Measurements from ENCODE around the gene SHMT2.
A peak's percentile ranks its signal among the peaks of the same experiment; 100 is the strongest.

SHMT2 gene

DNA sequence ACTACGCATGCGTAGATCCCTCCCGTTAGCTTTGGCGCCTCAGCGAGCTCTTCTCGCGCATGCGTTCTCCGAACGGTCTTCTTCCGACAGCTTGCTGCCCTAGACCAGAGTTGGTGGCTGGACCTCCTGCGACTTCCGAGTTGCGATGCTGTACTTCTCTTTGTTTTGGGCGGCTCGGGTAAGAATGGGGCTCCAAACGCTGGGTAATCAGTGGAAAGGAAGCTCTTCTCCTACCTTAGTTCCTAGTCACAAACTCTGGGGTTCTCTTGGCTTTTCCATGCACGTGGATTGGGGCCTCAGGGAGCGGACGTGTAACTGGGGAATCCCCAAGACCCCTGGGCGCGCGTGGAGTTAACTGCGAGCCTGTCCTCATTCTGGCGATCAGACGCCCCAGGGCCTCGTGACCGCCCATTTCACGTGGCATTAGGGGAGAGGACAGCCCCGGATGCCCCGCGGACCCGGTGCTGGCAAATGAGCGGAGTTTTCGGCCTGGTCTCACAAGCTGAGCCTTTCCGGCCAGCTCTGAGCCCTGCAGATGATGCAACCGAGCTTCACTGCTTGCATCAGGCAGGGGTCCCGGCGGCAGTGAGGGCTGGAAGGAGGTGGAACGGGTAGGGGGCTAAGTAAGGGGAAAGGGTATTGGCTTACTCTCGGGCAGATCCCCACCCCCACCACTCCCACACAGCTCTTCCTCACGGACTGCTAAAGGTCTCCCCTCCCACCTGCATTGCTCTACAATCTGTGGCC lies at the start of gene SHMT2:
TSS of gene SHMT2 (plus strand) at position 78 of the 747 bp plus-strand sequence. CDS start at position 146, 68 bp downstream.
- TF ChIP-seq, protein P1, sequence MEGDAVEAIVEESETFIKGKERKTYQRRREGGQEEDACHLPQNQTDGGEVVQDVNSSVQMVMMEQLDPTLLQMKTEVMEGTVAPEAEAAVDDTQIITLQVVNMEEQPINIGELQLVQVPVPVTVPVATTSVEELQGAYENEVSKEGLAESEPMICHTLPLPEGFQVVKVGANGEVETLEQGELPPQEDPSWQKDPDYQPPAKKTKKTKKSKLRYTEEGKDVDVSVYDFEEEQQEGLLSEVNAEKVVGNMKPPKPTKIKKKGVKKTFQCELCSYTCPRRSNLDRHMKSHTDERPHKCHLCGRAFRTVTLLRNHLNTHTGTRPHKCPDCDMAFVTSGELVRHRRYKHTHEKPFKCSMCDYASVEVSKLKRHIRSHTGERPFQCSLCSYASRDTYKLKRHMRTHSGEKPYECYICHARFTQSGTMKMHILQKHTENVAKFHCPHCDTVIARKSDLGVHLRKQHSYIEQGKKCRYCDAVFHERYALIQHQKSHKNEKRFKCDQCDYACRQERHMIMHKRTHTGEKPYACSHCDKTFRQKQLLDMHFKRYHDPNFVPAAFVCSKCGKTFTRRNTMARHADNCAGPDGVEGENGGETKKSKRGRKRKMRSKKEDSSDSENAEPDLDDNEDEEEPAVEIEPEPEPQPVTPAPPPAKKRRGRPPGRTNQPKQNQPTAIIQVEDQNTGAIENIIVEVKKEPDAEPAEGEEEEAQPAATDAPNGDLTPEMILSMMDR (IDR thresholded peaks at IDR 0.05; ENCODE audit: borderline replicate concordance, control extremely low read depth, extremely low read depth, insufficient read depth, missing control alignments): no peak
- in situ Hi-C loops (cut with MboI; ENCODE audit: low sequenced_read_pairs, unreplicated experiment): no loop called here
- DNase-seq (ENCODE audit: low spot score): peak; percentile 97

DNA sequence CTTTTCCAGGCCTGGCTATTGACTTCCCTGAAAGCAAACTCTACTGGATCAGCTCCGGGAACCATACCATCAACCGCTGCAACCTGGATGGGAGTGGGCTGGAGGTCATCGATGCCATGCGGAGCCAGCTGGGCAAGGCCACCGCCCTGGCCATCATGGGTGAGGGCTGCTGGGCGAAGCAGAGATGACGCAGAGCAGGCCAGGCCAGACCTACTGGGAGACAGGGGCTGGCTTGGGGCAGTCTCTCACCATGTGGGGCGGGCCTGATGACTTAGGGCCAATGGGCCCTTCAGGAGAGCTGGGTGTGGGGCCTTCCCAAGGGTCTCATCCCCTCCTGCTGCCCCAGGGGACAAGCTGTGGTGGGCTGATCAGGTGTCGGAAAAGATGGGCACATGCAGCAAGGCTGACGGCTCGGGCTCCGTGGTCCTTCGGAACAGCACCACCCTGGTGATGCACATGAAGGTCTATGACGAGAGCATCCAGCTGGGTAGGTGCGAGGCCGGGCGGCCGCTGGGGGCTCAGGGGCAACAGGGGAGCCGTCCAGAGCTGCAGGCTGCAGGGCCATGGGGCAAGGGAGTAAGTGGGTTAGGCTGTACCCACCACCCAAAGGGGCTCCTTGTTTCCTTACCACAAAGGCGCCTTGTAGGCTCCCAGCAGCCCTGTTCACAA lies 49.1 kb upstream of the SHMT2 start:
- DNase-seq (ENCODE audit: low spot score): no peak
- TF ChIP-seq, protein P1 (IDR thresholded peaks at IDR 0.05; ENCODE audit: borderline replicate concordance, control extremely low read depth, extremely low read depth, insufficient read depth, missing control alignments): no peak
- in situ Hi-C loops (cut with MboI; ENCODE audit: low sequenced_read_pairs, unreplicated experiment): no loop called here

DNA sequence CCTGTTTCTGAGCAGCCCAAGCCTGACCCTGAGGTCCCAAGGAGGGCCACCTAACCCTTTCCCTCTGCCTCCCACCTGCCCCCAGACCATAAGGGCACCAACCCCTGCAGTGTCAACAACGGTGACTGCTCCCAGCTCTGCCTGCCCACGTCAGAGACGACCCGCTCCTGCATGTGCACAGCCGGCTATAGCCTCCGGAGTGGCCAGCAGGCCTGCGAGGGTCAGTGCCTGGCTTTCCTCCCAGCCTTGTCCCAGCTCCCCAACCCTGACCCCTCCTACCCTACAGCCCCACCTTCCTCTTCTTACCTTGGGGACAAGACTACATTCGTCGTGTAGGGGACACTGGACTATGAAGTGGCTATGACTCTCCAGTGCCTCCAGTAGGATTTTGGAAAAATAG lies 48.4 kb upstream of the SHMT2 start:
- TF ChIP-seq, protein P1 (IDR thresholded peaks at IDR 0.05; ENCODE audit: borderline replicate concordance, control extremely low read depth, extremely low read depth, insufficient read depth, missing control alignments): no peak
- DNase-seq (ENCODE audit: low spot score): no peak
- in situ Hi-C loops (cut with MboI; ENCODE audit: low sequenced_read_pairs, unreplicated experiment): no loop called here

DNA sequence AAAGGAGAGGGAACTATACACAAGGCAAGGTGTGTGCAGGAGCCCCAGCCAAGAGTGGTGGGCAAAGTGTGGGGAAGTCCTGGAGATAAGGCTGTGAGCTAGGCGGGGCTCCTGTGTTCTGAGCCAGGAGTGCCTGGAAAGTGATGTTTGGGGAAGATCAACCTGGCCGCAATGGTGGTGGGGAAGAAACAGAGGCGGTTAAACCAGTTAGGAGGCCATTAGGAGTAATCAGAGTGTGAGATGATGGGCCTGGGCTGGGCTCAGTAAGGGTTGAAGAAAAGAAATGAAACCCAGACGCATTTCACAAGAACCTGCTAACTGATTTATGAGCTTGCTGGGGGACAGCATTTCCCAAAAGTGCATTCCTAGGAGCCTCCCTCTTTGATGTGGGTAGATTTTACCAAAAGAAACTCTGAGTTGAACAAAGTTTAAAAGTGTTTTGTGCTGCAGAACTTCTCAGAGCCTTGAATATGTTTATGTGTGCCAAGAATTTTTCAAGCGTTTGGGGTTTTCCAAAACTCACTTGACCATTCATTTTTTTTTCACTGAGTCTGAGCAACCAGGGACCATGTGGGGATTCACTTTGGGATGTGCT lies 47.9 kb upstream of the SHMT2 start:
- TF ChIP-seq, protein P1 (IDR thresholded peaks at IDR 0.05; ENCODE audit: borderline replicate concordance, control extremely low read depth, extremely low read depth, insufficient read depth, missing control alignments): no peak
- no peak for DNase-seq (ENCODE audit: low spot score)
- in situ Hi-C loops (cut with MboI; ENCODE audit: low sequenced_read_pairs, unreplicated experiment): no loop called here

DNA sequence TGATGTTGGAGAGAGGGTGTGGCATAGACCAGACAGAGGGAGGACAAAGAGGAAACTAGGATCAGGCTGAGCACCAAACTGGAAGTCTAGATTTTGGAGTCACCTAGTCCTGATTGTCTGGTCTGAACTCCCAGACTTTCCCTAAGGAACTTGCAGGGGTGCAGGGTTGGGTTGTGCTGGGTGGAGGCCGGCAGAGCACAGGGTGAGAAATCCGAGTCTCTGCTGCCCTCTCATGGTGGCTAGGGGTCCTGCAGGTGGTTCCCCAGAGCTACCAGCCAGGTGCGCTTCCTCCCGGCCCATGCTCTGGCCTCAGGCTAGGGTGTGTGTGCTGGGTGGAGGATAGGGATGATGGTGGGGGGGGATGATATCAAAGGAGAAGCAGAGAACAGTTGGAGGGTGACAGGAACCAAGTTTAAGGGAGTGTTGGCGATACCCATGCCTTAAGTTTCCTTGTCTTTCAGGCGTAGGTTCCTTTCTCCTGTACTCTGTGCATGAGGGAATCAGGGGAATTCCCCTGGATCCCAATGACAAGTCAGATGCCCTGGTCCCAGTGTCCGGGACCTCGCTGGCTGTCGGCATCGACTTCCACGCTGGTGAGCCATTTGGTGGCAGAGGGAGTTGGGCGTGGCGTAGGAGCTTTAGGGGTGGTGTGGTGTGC lies 46.5 kb upstream of the SHMT2 start:
- peak; percentile 96 for DNase-seq (ENCODE audit: low spot score)
- in situ Hi-C loops (cut with MboI; ENCODE audit: low sequenced_read_pairs, unreplicated experiment): no loop called here
- TF ChIP-seq, protein P1 (IDR thresholded peaks at IDR 0.05; ENCODE audit: borderline replicate concordance, control extremely low read depth, extremely low read depth, insufficient read depth, missing control alignments): peak; percentile 93

All from GM13976 (cell line).